Measurements from ENCODE around the gene PARP15. TPM values are rescaled to one million over a fixed set of nuclear protein-coding genes. Genes with fewer than 3 reads are reported as not detected.

The PARP15 gene
- total and polyA plus RNA-seq, 2 donors (not counting 3 experiments of a cell fraction or from before 2014, with no cell fraction given), result 0.81 to 1.4 TPM

DNA sequence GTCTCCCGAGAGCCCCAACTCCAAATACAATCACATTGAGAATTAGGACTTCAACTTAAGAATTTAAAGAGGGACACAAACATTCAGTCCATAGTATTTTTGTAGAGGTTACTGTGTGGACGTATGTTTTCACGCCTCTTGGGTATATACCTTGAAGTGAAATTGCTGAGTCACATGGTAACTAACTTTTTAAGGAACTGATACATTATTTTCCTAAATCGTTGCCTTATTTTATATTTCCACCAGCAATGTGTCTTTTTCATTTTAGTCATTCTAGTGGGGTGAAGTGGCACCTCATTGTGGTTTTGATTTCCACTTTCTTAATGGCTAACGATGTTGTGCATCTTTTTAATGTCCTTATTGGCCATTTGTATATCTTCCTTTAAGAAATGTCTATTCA lies 11.8 kb downstream of the PARP15 start:
- intact Hi-C loops (cut with micrococcal nuclease) (no loop called here), dilution Hi-C loops (cut with MboI; ENCODE audit: extremely low pct_ligation_motif_present, low sequenced_read_pairs) (no loop called here)
- H2AFZ ChIP-seq (ENCODE audit: low read depth, low read length), result no peak overlapping the region
- H3K4me1 ChIP-seq (ENCODE audit: control insufficient read depth, extremely low read depth, insufficient read depth, low read length), result no peaks in the 10 kb centered on the region
- H3K4me3 ChIP-seq (replicated peaks in 1 of 3; ENCODE audit: insufficient read depth in 1 of 3, low read depth in 1 of 3, low read length in 3 of 3), result no peak overlapping the region
- H3K79me2 ChIP-seq (ENCODE audit: control insufficient read depth, insufficient read depth, low read length), result no peaks in the 10 kb centered on the region
- no peak overlapping the region for H3K27ac ChIP-seq (ENCODE audit: insufficient read depth, low read depth, low read length)
- H3K36me3 ChIP-seq (ENCODE audit: control insufficient read depth in 2 of 2, extremely low read depth in 1 of 2, insufficient read depth in 2 of 2, low read length in 2 of 2), result no peaks in the 10 kb centered on the region
- H3K9me1 ChIP-seq (replicated peaks; ENCODE audit: control insufficient read depth, extremely low read depth, insufficient read depth, low read length), result no peaks in the 10 kb centered on the region
- H4K20me1 ChIP-seq (replicated peaks; ENCODE audit: control insufficient read depth, extremely low read depth, insufficient read depth, low read length), result no peaks in the 10 kb centered on the region
- DNase-seq (ENCODE audit: low read depth, low spot score) (no peak), FAIRE-seq (no peak)
- ChIA-PET POLR2A (no interaction called here), CTCF (no interaction called here)
- peaks cover 1 to 6% of the 10 kb centered on the region in 2 experiments for H3K27me3 ChIP-seq (ENCODE audit: control insufficient read depth in 2 of 2, insufficient read depth in 2 of 2, low read length in 2 of 2)
- TF ChIP-seq POLR2AphosphoS5 (IDR thresholded peaks at IDR 0.05; ENCODE audit: insufficient read depth, low read depth, low read length) (no peak), MYC (IDR thresholded peaks at IDR 0.05; ENCODE audit: low read depth, low read length) (no peak), POLR2A (IDR thresholded peaks at IDR 0.05; ENCODE audit: low read depth, low read length) (no peak), JUN (IDR thresholded peaks at IDR 0.05; ENCODE audit: borderline replicate concordance, insufficient read depth, insufficient read length, low read depth) (no peak), FOS (IDR thresholded peaks at IDR 0.05; ENCODE audit: borderline replicate concordance, insufficient read depth, low read length) (no peak), EZH2 (IDR thresholded peaks at IDR 0.05; ENCODE audit: borderline replicate concordance, low read depth, low read length, severe bottlenecking) (no peak), GATA2 (IDR thresholded peaks at IDR 0.05; ENCODE audit: insufficient read depth, insufficient read length, low read depth, low read length) (no peak)
- TF ChIP-seq, protein P1, sequence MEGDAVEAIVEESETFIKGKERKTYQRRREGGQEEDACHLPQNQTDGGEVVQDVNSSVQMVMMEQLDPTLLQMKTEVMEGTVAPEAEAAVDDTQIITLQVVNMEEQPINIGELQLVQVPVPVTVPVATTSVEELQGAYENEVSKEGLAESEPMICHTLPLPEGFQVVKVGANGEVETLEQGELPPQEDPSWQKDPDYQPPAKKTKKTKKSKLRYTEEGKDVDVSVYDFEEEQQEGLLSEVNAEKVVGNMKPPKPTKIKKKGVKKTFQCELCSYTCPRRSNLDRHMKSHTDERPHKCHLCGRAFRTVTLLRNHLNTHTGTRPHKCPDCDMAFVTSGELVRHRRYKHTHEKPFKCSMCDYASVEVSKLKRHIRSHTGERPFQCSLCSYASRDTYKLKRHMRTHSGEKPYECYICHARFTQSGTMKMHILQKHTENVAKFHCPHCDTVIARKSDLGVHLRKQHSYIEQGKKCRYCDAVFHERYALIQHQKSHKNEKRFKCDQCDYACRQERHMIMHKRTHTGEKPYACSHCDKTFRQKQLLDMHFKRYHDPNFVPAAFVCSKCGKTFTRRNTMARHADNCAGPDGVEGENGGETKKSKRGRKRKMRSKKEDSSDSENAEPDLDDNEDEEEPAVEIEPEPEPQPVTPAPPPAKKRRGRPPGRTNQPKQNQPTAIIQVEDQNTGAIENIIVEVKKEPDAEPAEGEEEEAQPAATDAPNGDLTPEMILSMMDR (IDR thresholded peaks at IDR 0.05; ENCODE audit: extremely low read depth in 1 of 2, insufficient read depth in 1 of 2, low read depth in 1 of 2, low read length in 2 of 2), result no peak
- TF ChIP-seq, protein P2, sequence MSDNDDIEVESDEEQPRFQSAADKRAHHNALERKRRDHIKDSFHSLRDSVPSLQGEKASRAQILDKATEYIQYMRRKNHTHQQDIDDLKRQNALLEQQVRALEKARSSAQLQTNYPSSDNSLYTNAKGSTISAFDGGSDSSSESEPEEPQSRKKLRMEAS (IDR thresholded peaks at IDR 0.05; ENCODE audit: insufficient read depth, insufficient read length), result no peak
- no TSS peak for BruUV-seq (replicated peaks)
- no peak overlapping the region for H3K9ac ChIP-seq (replicated peaks; ENCODE audit: extremely low read depth, insufficient read depth, low read length)
- H3K9me3 ChIP-seq (replicated peaks; ENCODE audit: control insufficient read depth, insufficient read depth, low read length), result no peaks in the 10 kb centered on the region
- H3K4me2 ChIP-seq (ENCODE audit: insufficient read depth, low read length), result no peak overlapping the region

All from endothelial cell of umbilical vein (primary cell).